Upper lobe of left lung (tissue), 4 donors: ENCODE data around the gene IL36RN.

Source experiments
- EP300 ChIP-seq, 4 donors: sonication (generic); formaldehyde crosslinking; IDR thresholded peaks; one replicate each; pipeline ENCODE4 v1.5.1; 2017; ENCODE audit warnings: antibody characterized with exemption in 4 of 4, control low read depth in 2 of 4
- POLR2A ChIP-seq, 4 donors: fragments of 450-650 bp; IDR thresholded peaks; one replicate each; pipeline ENCODE4 v1.5.1; 2016 to 2017; ENCODE audit warnings: antibody characterized with exemption in 4 of 4, mild to moderate bottlenecking in 2 of 4

DNA sequence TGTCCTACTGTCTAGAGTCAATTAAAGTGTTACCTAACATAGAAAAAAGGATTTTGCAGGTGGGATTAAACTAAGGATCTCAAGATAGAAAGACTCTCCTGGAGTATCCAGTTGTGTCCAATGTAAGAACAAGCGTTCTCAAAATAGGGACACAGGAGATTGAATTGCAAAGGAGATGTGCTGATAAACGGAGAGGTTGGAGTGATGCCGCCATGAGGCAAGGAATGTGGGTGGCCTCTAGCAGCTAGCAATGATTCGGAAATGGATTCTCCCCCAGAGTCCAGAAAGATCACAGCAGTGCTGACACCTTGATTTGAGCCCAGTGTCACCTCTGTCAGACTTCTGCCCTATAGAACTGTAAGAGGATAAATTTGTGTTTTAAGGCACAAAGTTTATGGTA lies 44.3 kb downstream of the IL36RN start:
- TF ChIP-seq POLR2A (IDR thresholded peaks at IDR 0.05) (no peak), EP300 (IDR thresholded peaks at IDR 0.05) (no peak)
